Measurements from ENCODE around the gene FFAR3. TPM values are rescaled to one million over a fixed set of nuclear protein-coding genes. Genes with fewer than 3 reads are reported as not detected.

FFAR3 gene
- total and polyA plus RNA-seq, 2 donors (not counting 3 experiments of a cell fraction or from before 2014, with no cell fraction given), result not detected

DNA sequence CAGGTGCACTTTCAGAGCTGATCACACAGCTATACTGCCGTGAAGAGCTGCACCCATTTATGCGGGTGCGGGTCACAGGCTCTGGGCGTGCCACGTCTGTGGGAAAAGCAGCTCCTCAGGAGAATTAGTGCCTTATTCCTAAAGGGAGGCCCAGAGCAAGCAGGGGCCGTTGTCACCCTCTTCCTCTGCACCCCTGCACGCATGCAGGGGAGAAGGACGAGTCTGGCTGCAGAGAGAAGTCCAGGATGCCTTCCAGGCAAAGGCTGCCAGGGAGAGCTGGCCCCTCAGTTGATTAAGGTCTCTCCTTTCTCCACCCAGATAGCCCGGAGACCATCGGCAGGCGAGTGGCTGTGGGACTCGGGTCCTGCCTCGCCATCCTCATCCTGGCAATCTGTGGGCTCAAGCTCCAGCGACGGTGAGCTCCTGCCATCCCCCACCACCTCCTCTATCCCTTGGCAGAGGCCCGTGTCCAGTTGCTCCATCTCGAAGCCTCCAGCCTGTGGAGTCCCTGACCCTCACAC lies 13.7 kb upstream of the FFAR3 start:
- dilution Hi-C loops (cut with MboI; ENCODE audit: extremely low pct_ligation_motif_present, low sequenced_read_pairs), result no loop called here
- ChIA-PET CTCF (interaction anchor here (1.1 kb wide), 1 partner anchor 8 kb away, joined by 5 read pairs; no protein-coding TSS in a partner anchor), POLR2A (no interaction called here)
- Histone ChIP-seq H3K9ac (replicated peaks; ENCODE audit: extremely low read depth, insufficient read depth, low read length) (no peak overlapping the region), H3K9me1 (replicated peaks; ENCODE audit: control insufficient read depth, extremely low read depth, insufficient read depth, low read length) (no peaks in the 10 kb centered on the region), H3K4me3 (replicated peaks in 1 of 3; ENCODE audit: insufficient read depth in 1 of 3, low read depth in 1 of 3, low read length in 3 of 3) (no peak overlapping the region), H3K79me2 (ENCODE audit: control insufficient read depth, insufficient read depth, low read length) (no peaks in the 10 kb centered on the region), H3K27ac (ENCODE audit: insufficient read depth, low read depth, low read length) (no peak overlapping the region), H3K4me1 (ENCODE audit: control insufficient read depth, extremely low read depth, insufficient read depth, low read length) (no peaks in the 10 kb centered on the region), H2AFZ (ENCODE audit: low read depth, low read length) (no peak overlapping the region), H3K4me2 (ENCODE audit: insufficient read depth, low read length) (no peak overlapping the region), H3K36me3 (ENCODE audit: control insufficient read depth in 2 of 2, extremely low read depth in 1 of 2, insufficient read depth in 2 of 2, low read length in 2 of 2) (no peaks in the 10 kb centered on the region), H3K9me3 (replicated peaks; ENCODE audit: control insufficient read depth, insufficient read depth, low read length) (no peaks in the 10 kb centered on the region), H4K20me1 (replicated peaks; ENCODE audit: control insufficient read depth, extremely low read depth, insufficient read depth, low read length) (no peaks in the 10 kb centered on the region), H3K27me3 (ENCODE audit: control insufficient read depth in 2 of 2, insufficient read depth in 2 of 2, low read length in 2 of 2) (no peaks in the 10 kb centered on the region)
- FAIRE-seq (no peak), DNase-seq (ENCODE audit: low read depth, low spot score) (no peak)
- no TSS peak for BruUV-seq (replicated peaks)
- TF ChIP-seq, protein P1, sequence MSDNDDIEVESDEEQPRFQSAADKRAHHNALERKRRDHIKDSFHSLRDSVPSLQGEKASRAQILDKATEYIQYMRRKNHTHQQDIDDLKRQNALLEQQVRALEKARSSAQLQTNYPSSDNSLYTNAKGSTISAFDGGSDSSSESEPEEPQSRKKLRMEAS (IDR thresholded peaks at IDR 0.05; ENCODE audit: insufficient read depth, insufficient read length), result no peak
- TF ChIP-seq FOS (IDR thresholded peaks at IDR 0.05; ENCODE audit: borderline replicate concordance, insufficient read depth, low read length) (no peak), EZH2 (IDR thresholded peaks at IDR 0.05; ENCODE audit: borderline replicate concordance, low read depth, low read length, severe bottlenecking) (no peak), GATA2 (IDR thresholded peaks at IDR 0.05; ENCODE audit: insufficient read depth, insufficient read length, low read depth, low read length) (no peak), POLR2AphosphoS5 (IDR thresholded peaks at IDR 0.05; ENCODE audit: insufficient read depth, low read depth, low read length) (no peak), POLR2A (IDR thresholded peaks at IDR 0.05; ENCODE audit: low read depth, low read length) (no peak), JUN (IDR thresholded peaks at IDR 0.05; ENCODE audit: borderline replicate concordance, insufficient read depth, insufficient read length, low read depth) (no peak), MYC (IDR thresholded peaks at IDR 0.05; ENCODE audit: low read depth, low read length) (no peak)
- TF ChIP-seq, protein P2, sequence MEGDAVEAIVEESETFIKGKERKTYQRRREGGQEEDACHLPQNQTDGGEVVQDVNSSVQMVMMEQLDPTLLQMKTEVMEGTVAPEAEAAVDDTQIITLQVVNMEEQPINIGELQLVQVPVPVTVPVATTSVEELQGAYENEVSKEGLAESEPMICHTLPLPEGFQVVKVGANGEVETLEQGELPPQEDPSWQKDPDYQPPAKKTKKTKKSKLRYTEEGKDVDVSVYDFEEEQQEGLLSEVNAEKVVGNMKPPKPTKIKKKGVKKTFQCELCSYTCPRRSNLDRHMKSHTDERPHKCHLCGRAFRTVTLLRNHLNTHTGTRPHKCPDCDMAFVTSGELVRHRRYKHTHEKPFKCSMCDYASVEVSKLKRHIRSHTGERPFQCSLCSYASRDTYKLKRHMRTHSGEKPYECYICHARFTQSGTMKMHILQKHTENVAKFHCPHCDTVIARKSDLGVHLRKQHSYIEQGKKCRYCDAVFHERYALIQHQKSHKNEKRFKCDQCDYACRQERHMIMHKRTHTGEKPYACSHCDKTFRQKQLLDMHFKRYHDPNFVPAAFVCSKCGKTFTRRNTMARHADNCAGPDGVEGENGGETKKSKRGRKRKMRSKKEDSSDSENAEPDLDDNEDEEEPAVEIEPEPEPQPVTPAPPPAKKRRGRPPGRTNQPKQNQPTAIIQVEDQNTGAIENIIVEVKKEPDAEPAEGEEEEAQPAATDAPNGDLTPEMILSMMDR (IDR thresholded peaks at IDR 0.05; ENCODE audit: extremely low read depth in 1 of 2, insufficient read depth in 1 of 2, low read depth in 1 of 2, low read length in 2 of 2), result no peak
- intact Hi-C loops (cut with micrococcal nuclease), result no loop called here

All from endothelial cell of umbilical vein (primary cell).